K562 (cell line): ENCODE results near the gene CCDC87. TPM values are rescaled to one million over a fixed set of nuclear protein-coding genes. Genes with fewer than 3 reads are reported as not detected.

Experiments used
- ARNT ChIP-seq, 2 experiments: fragments of 450-650 bp; IDR thresholded peaks; 2 replicates each; pipeline ENCODE4 v1.6.1; 2016; ENCODE audit warnings: mild to moderate bottlenecking in 1 of 2
- CC2D1A ChIP-seq: fragments of 450-650 bp; IDR thresholded peaks from 2 replicates; pipeline ENCODE4 v1.6.1; 2017; ENCODE audit warnings: mild to moderate bottlenecking
- ETV6 ChIP-seq, 3 experiments: fragments of 150-350 bp in 1 of 3; sonication (generic) in 1 of 3; formaldehyde crosslinking in 1 of 3; IDR thresholded peaks; 2 replicates each; pipeline versions ENCODE4 v1.6.1 to v1.8.0; 2014 to 2022; ENCODE audit warnings: borderline replicate concordance in 2 of 3, low read depth in 2 of 3, antibody characterized with exemption in 1 of 3, low read length in 1 of 3, mild to moderate bottlenecking in 1 of 3, missing genetic modification reagents in 1 of 3
- L3MBTL2 ChIP-seq: fragments of 450-650 bp; IDR thresholded peaks from 2 replicates; pipeline ENCODE4 v1.6.1; 2016; ENCODE audit warnings: mild to moderate bottlenecking, moderate library complexity
- MBD2 ChIP-seq: sonication (generic); IDR thresholded peaks from 2 replicates; pipeline ENCODE4 v1.6.1; 2016; ENCODE audit warnings: low read depth, borderline replicate concordance
- MTA1 ChIP-seq: fragments of 450-650 bp; IDR thresholded peaks from 2 replicates; pipeline ENCODE4 v1.6.1; 2017; ENCODE audit warnings: borderline replicate concordance
- NFIC ChIP-seq: fragments of 450-650 bp; IDR thresholded peaks from 2 replicates; pipeline ENCODE4 v1.6.1; 2017; ENCODE audit warnings: mild to moderate bottlenecking, inconsistent platforms
- NR2C2 ChIP-seq, 2 experiments: fragments of 200-800 bp in 1 of 2; sonication (Bioruptor generic) in 1 of 2; sonication (generic) in 1 of 2; formaldehyde crosslinking in 1 of 2; IDR thresholded peaks; 2 replicates each; pipeline versions ENCODE4 v1.6.1 to v1.8.0; 2016 to 2022; ENCODE audit warnings: mild to moderate bottlenecking in 1 of 2, missing compliant biosample characterization in 1 of 2, missing genetic modification characterization in 1 of 2, missing genetic modification reagents in 1 of 2
- PHF20 ChIP-seq: fragments of 450-650 bp; IDR thresholded peaks from 2 replicates; pipeline ENCODE4 v1.6.1; 2018; ENCODE audit not compliant: partially characterized antibody
- PML ChIP-seq: IDR thresholded peaks from 2 replicates; pipeline ENCODE4 v1.6.1; 2012; ENCODE audit warnings: low read length, inconsistent platforms
- RBM15 ChIP-seq: fragments of 200-400 bp; formaldehyde crosslinking; IDR thresholded peaks from 2 replicates; pipeline ENCODE4 v1.6.1; 2018; ENCODE audit warnings: mild to moderate bottlenecking, low read length, moderate library complexity; ENCODE audit not compliant: insufficient read depth
- SIN3A ChIP-seq, 2 experiments: fragments of 150-350 bp in 1 of 2; IDR thresholded peaks; 2 replicates each; pipeline ENCODE4 v1.6.1; 2011 to 2016; ENCODE audit warnings: borderline replicate concordance in 2 of 2, low read depth in 2 of 2, low read length in 2 of 2, mild to moderate bottlenecking in 2 of 2, moderate library complexity in 2 of 2; ENCODE audit not compliant: control insufficient read depth in 1 of 2
- SMAD4 ChIP-seq: fragments of 250-450 bp; sonication (Bioruptor Pico); conservative IDR thresholded peaks from 2 replicates; pipeline ENCODE4 v1.8.0; 2021; ENCODE audit warnings: inconsistent platforms, mild to moderate bottlenecking, moderate library complexity
- SMARCA5 ChIP-seq: fragments of 450-650 bp; IDR thresholded peaks from 2 replicates; pipeline ENCODE4 v1.6.1; 2016
- SNRNP70 ChIP-seq: fragments of 200-400 bp; formaldehyde crosslinking; optimal IDR thresholded peaks from 2 replicates; pipeline ENCODE3; 2017; ENCODE audit warnings: low read depth, low read length
- TEAD1 ChIP-seq, 2 experiments: fragments of 450-650 bp in 1 of 2; sonication (generic) in 1 of 2; formaldehyde crosslinking; IDR thresholded peaks; 2 replicates each; pipeline versions ENCODE4 v1.4.0 to v1.8.0; 2020 to 2022; ENCODE audit warnings: mild to moderate bottlenecking in 2 of 2, missing genetic modification reagents in 1 of 2
- TEAD4 ChIP-seq, 2 experiments: sonication (generic) in 1 of 2; formaldehyde crosslinking in 1 of 2; IDR thresholded peaks; 2 replicates each; pipeline versions ENCODE4 v1.6.1 to v1.8.0; 2012 to 2022; ENCODE audit warnings: borderline replicate concordance in 1 of 2, inconsistent platforms in 1 of 2, low read length in 1 of 2, mild to moderate bottlenecking in 1 of 2, missing genetic modification reagents in 1 of 2
- XRCC5 ChIP-seq: fragments of 200-400 bp; formaldehyde crosslinking; IDR thresholded peaks from 2 replicates; pipeline ENCODE4 v1.6.1; 2017; ENCODE audit warnings: low read depth, mild to moderate bottlenecking, low read length
- YY1 ChIP-seq, 3 experiments: IDR thresholded peaks; 2 replicates each; pipeline ENCODE4 v1.6.1; 2011; ENCODE audit warnings: low read length in 2 of 3, mild to moderate bottlenecking in 2 of 3, moderate library complexity in 2 of 3, borderline replicate concordance in 1 of 3, control low read depth in 1 of 3, low read depth in 1 of 3; ENCODE audit not compliant: insufficient read depth in 3 of 3, insufficient replicate concordance in 2 of 3, control insufficient read depth in 1 of 3, insufficient read length in 1 of 3; ENCODE audit errors: extremely low read depth in 1 of 3
- ZEB2 ChIP-seq: fragments of 450-650 bp; IDR thresholded peaks from 2 replicates; pipeline ENCODE4 v1.6.1; 2016
- ZNF197 ChIP-seq: fragments of 200-800 bp; sonication (Bioruptor generic); IDR thresholded peaks from 2 replicates; pipeline ENCODE4 v1.6.1; 2016; ENCODE audit warnings: low read depth, missing genetic modification characterization, missing compliant biosample characterization
- polyA plus RNA-seq, 8 experiments: library from polyadenylated mRNA; depleted of rRNA in 4 of 8; stranded (reverse) in 5 of 8; unstranded in 3 of 8; fragments of >200 nt; fragmentation: Nextera tagmentation in 2 of 8; fragmentation: Illumina TruSeq in 1 of 8; extraction: Ambion mirVana in 2 of 8; extraction: Trizol in 1 of 8; gene quantifications; 2 replicates each; pipeline versions ENCODE4 v1.2.1 to v1.2.3, GENCODE V29; 2011 to 2014; ENCODE audit warnings: inconsistent platforms in 1 of 8, missing spikeins in 1 of 8
- total RNA-seq, 7 experiments: library from RNA; depleted of rRNA in 6 of 7; stranded (reverse); fragments of >200 nt in 6 of 7; fragmentation: Illumina TruSeq in 2 of 7; extraction: Trizol in 2 of 7; gene quantifications; 2 replicates each; pipeline versions ENCODE4 v1.2.1 to v1.2.3, GENCODE V29; 2011 to 2021; ENCODE audit warnings: low replicate concordance in 1 of 7
- TF ChIP-seq, protein P1 (sequence below): fragments of 250-450 bp; sonication (Bioruptor Pico); IDR thresholded peaks from 2 replicates; pipeline ENCODE4 v1.4.0; 2020; ENCODE audit warnings: mild to moderate bottlenecking
- TF ChIP-seq, protein P2 (sequence below): fragments of 200-800 bp; sonication (Bioruptor generic); IDR thresholded peaks from 2 replicates; pipeline ENCODE4 v1.6.1; 2017; ENCODE audit warnings: missing genetic modification characterization, missing compliant biosample characterization

Gene CCDC87
- total and polyA plus RNA-seq, 9 of the 15 experiments (the other 6 are each of a cell fraction or from before 2014, with no cell fraction given), result 0.03 to 0.44 (median 0.15) TPM; not detected in 1

DNA sequence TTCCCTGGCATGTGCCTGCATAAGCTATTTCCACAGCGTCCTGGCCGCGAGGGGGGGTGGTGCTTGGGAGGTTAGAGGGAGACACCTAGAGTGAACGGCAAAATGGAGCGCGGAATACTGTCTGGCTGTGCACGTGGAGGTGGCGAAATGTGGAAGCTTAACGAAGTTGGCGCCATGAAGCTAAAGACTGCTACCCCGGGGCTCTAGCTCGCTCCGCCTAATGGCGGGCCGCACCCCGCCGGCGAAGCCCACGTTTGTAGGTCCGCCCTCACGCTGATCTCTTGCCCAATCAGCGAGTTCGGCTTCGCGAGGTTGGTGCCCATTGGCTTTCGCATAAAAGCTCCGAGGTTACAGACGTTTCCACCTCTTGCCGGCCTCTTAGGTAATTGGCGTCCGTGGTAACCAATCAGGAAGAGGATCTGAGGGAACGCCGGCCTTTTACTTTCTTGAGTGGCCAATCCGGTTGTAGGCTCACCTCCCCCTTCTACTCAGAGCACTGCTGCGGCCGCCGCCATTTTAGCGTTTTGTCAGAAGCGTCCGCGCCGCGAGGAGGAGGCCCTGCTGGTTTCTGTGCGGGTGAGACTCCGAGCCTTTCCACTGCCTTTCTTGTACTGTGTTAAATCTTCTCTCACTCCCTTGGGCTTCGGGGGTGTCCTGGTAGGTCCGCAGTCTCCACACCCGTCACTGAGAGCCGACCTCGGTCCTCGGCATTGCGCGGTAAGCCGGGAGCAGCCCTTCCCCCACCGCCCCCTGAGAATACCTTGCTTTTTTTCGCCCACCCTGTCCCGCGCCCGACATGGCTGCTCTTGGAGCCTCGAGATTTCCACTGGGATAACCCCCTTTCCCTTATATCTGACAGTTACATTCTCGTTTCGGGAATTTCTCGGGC, 45.6 kb upstream of the CCDC87 start, which contains the start of gene RBM4 (continued):
- TF ChIP-seq, protein P1, sequence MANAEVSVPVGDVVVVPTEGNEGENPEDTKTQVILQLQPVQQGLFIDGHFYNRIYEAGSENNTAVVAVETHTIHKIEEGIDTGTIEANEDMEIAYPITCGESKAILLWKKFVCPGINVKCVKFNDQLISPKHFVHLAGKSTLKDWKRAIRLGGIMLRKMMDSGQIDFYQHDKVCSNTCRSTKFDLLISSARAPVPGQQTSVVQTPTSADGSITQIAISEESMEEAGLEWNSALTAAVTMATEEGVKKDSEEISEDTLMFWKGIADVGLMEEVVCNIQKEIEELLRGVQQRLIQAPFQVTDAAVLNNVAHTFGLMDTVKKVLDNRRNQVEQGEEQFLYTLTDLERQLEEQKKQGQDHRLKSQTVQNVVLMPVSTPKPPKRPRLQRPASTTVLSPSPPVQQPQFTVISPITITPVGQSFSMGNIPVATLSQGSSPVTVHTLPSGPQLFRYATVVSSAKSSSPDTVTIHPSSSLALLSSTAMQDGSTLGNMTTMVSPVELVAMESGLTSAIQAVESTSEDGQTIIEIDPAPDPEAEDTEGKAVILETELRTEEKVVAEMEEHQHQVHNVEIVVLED, result peak; percentile 38; the same call in 1 of the 2 replicates
- TF ChIP-seq NFIC, result no peak
- TF ChIP-seq L3MBTL2, result peak; percentile 98
- TF ChIP-seq SIN3A (IDR thresholded peaks at IDR 0.05; ENCODE audit: borderline replicate concordance in 2 of 2, control insufficient read depth in 1 of 2, low read depth in 2 of 2, low read length in 2 of 2), result peak in 1 of 2 experiments; percentile 65; a peak in 1 of 4 replicates
- TF ChIP-seq, protein P2, sequence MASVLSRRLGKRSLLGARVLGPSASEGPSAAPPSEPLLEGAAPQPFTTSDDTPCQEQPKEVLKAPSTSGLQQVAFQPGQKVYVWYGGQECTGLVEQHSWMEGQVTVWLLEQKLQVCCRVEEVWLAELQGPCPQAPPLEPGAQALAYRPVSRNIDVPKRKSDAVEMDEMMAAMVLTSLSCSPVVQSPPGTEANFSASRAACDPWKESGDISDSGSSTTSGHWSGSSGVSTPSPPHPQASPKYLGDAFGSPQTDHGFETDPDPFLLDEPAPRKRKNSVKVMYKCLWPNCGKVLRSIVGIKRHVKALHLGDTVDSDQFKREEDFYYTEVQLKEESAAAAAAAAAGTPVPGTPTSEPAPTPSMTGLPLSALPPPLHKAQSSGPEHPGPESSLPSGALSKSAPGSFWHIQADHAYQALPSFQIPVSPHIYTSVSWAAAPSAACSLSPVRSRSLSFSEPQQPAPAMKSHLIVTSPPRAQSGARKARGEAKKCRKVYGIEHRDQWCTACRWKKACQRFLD (CRISPR knock-in tag), result no peak; the same call in none of the 2 replicates
- TF ChIP-seq SMARCA5, result no peak
- TF ChIP-seq TEAD4 (IDR thresholded peaks at IDR 0.05; ENCODE audit: low read length), result peak; percentile 45
- no peak for TF ChIP-seq TEAD4 (CRISPR knock-in tag; IDR thresholded peaks at IDR 0.05; ENCODE audit: borderline replicate concordance)
- TF ChIP-seq MTA1, result no peak
- TF ChIP-seq TEAD1 (CRISPR knock-in tag; IDR thresholded peaks at IDR 0.05), result peak; percentile 46 to 57; a peak in 2 of 4 replicates
- TF ChIP-seq ARNT (IDR thresholded peaks at IDR 0.05), result peak; percentile 37 to 57; a peak in 2 of 4 replicates
- TF ChIP-seq CC2D1A, result peak; percentile 18; the same call in 1 of the 2 replicates
- no peak for TF ChIP-seq ZNF197 (CRISPR knock-in tag)
- peak; percentile 95 for TF ChIP-seq MBD2
- peak; percentile 73 to 95 (median 91) for TF ChIP-seq YY1 (IDR thresholded peaks at IDR 0.05; ENCODE audit: borderline replicate concordance in 1 of 3, control insufficient read depth in 1 of 3, extremely low read depth in 1 of 3, insufficient read depth in 3 of 3, insufficient read length in 1 of 3, insufficient replicate concordance in 2 of 3, low read depth in 1 of 3, low read length in 2 of 3)
- TF ChIP-seq PHF20, result peak; percentile 52
- TF ChIP-seq PML, result peak; percentile 77
- TF ChIP-seq RBM15, result no peak
- 0 out of 2 replicates have a peak, but pooled peaks have one; percentile 41 for TF ChIP-seq NR2C2 (CRISPR knock-in tag; IDR thresholded peaks at IDR 0.05)
- TF ChIP-seq NR2C2 (tag; IDR thresholded peaks at IDR 0.05), result peak; percentile 81
- TF ChIP-seq SMAD4 (CRISPR knock-in tag), result peak; percentile 63
- TF ChIP-seq ZEB2, result 0 out of 2 replicates have a peak, but pooled peaks have one; percentile 18
- no peak for TF ChIP-seq XRCC5
- 0 out of 4 replicates have a peak, but pooled peaks of 1 of the 2 experiments have one; percentile 13 for TF ChIP-seq ETV6 (IDR thresholded peaks at IDR 0.05; ENCODE audit: borderline replicate concordance in 1 of 2, low read depth in 2 of 2, low read length in 1 of 2)
- no peak for TF ChIP-seq ETV6 (CRISPR knock-in tag; IDR thresholded peaks at IDR 0.05; ENCODE audit: borderline replicate concordance)
- TF ChIP-seq SNRNP70, result no peak
